KOPT-K1 (cell line): Measurements from ENCODE around the gene DRD2.

Source experiments
- H3K27ac ChIP-seq: fragments of 200-600 bp; sonication (generic); 2 replicates; pipeline ENCODE4 v1.5.1; 2016; ENCODE audit warnings: antibody characterized with exemption, mild to moderate bottlenecking, low read depth, low read length; ENCODE audit not compliant: poor library complexity, severe bottlenecking
- H3K36me3 ChIP-seq: fragments of 200-600 bp; sonication (generic); 2 replicates; pipeline ENCODE4 v1.5.1; 2017; ENCODE audit warnings: antibody characterized with exemption, mild to moderate bottlenecking, low read length, moderate library complexity; ENCODE audit not compliant: insufficient read depth
- H3K9me3 ChIP-seq: fragments of 200-600 bp; sonication (generic); 2 replicates; pipeline ENCODE4 v1.5.1; 2017; ENCODE audit warnings: antibody characterized with exemption, low read length, mild to moderate bottlenecking; ENCODE audit not compliant: insufficient read depth, poor library complexity, severe bottlenecking

The DRD2 gene

GRCh38 chr11:113497066-113497910, 22.1 kb upstream of the DRD2 start:
- H3K36me3 ChIP-seq, result no peaks in the 10 kb centered on the region
- no peak overlapping the region for H3K27ac ChIP-seq
- H3K9me3 ChIP-seq, result no peaks in the 10 kb centered on the region

- H3K9me3 ChIP-seq, result no peaks in the 10 kb centered on the region
- H3K27ac ChIP-seq, result no peak overlapping the region
- no peaks in the 10 kb centered on the region for H3K36me3 ChIP-seq
These were observed 20.9 kb upstream of the DRD2 start for GRCh38 chr11:113496026-113496651.

GRCh38 chr11:113494021-113494420, 18.8 kb upstream of the DRD2 start:
- H3K9me3 ChIP-seq, result no peaks in the 10 kb centered on the region
- H3K27ac ChIP-seq, result no peak overlapping the region

GRCh38 chr11:113493206-113493605, 18.0 kb upstream of the DRD2 start:
- Histone ChIP-seq H3K9me3 (no peaks in the 10 kb centered on the region), H3K27ac (no peak overlapping the region), H3K36me3 (no peaks in the 10 kb centered on the region)

More at GRCh38 chr11:113494021-113494420, 18.8 kb upstream of the DRD2 start:
- no peaks in the 10 kb centered on the region for H3K36me3 ChIP-seq

- Histone ChIP-seq H3K36me3 (no peaks in the 10 kb centered on the region), H3K9me3 (no peaks in the 10 kb centered on the region), H3K27ac (no peak overlapping the region)
These were observed 13.7 kb upstream of the DRD2 start for GRCh38 chr11:113488931-113489351.

- no peak overlapping the region for H3K27ac ChIP-seq
- H3K9me3 ChIP-seq, result no peaks in the 10 kb centered on the region
- no peaks in the 10 kb centered on the region for H3K36me3 ChIP-seq
These were observed 12.4 kb upstream of the DRD2 start for GRCh38 chr11:113487622-113488021.

- Histone ChIP-seq H3K9me3 (no peaks in the 10 kb centered on the region), H3K27ac (no peak overlapping the region), H3K36me3 (no peaks in the 10 kb centered on the region)
These were observed 9.0 kb upstream of the DRD2 start for GRCh38 chr11:113484223-113484622.

GRCh38 chr11:113481672-113482071, 6.5 kb upstream of the DRD2 start:
- Histone ChIP-seq H3K27ac (no peak overlapping the region), H3K9me3 (no peaks in the 10 kb centered on the region), H3K36me3 (no peaks in the 10 kb centered on the region)

GRCh38 chr11:113481226-113481625, 6.0 kb upstream of the DRD2 start:
- Histone ChIP-seq H3K9me3 (no peaks in the 10 kb centered on the region), H3K27ac (no peak overlapping the region), H3K36me3 (no peaks in the 10 kb centered on the region)

- H3K9me3 ChIP-seq, result no peaks in the 10 kb centered on the region
- no peaks in the 10 kb centered on the region for H3K36me3 ChIP-seq
- no peak overlapping the region for H3K27ac ChIP-seq
These were observed 2.1 kb upstream of the DRD2 start for GRCh38 chr11:113477321-113477720.

GRCh38 chr11:113476553-113476952, 1.4 kb upstream of the DRD2 start:
- Histone ChIP-seq H3K9me3 (no peaks in the 10 kb centered on the region), H3K27ac (no peak overlapping the region), H3K36me3 (no peaks in the 10 kb centered on the region)

GRCh38 chr11:113474362-113475159, 637 bp downstream of the DRD2 start:
- Histone ChIP-seq H3K27ac (no peak overlapping the region), H3K9me3 (no peaks in the 10 kb centered on the region)

GRCh38 chr11:113473983-113474361, 1.2 kb downstream of the DRD2 start:
- Histone ChIP-seq H3K9me3 (no peaks in the 10 kb centered on the region), H3K36me3 (no peaks in the 10 kb centered on the region), H3K27ac (no peak overlapping the region)

More at GRCh38 chr11:113474362-113475159, 637 bp downstream of the DRD2 start:
- H3K36me3 ChIP-seq, result no peaks in the 10 kb centered on the region

GRCh38 chr11:113472471-113472870, 2.7 kb downstream of the DRD2 start:
- H3K36me3 ChIP-seq, result no peaks in the 10 kb centered on the region
- no peaks in the 10 kb centered on the region for H3K9me3 ChIP-seq
- no peak overlapping the region for H3K27ac ChIP-seq

GRCh38 chr11:113470233-113470632, 5.0 kb downstream of the DRD2 start:
- Histone ChIP-seq H3K9me3 (no peaks in the 10 kb centered on the region), H3K36me3 (no peaks in the 10 kb centered on the region), H3K27ac (no peak overlapping the region)
